K562 (cell line): Measurements from ENCODE around the gene DEFB124. TPM values are rescaled to one million over a fixed set of nuclear protein-coding genes. Genes with fewer than 3 reads are reported as not detected.

ENCODE experiments used
- ATAC-seq: fragments of 200-7000 bp; cut with Tn5 transposase; 3 replicates; pipeline ENCODE4 v1.9.1; 2020; ENCODE audit warnings: moderate library complexity
- BruUV-seq: library from RNA; stranded (reverse); fragments of 400-500 nt; replicated peaks from 2 replicates; lab custom pipeline; 2021; lab: Mats Ljungman, UMichigan
- CTCF ChIA-PET: fragments of 300-600 bp; formaldehyde crosslinking; extraction: SDS; loops from one replicate; lab custom pipeline; 2021; ENCODE audit warnings: low intra/inter-chr PET ratio; lab: Yijun Ruan, JAX
- POLR2A ChIA-PET: fragments of 300-600, 350-650 bp; sonication (Branson Sonifier 250); formaldehyde crosslinking; extraction: SDS; loops from one replicate; lab custom pipeline; 2021; ENCODE audit warnings: antibody characterized with exemption, inconsistent platforms; lab: Yijun Ruan, JAX
- DNase-seq, 4 experiments: peaks; one replicate each; pipeline versions ENCODE4 v3.0.0 to v3.0.0-alpha.2; 2011 to 2018; ENCODE audit warnings: low spot score in 3 of 4, mixed read lengths in 3 of 4; ENCODE audit errors: extremely low read depth in 1 of 4
- FAIRE-seq: peaks from 2 replicates; lab custom pipeline; 2011; peaks lifted over from hg19 to GRCh38; lab: Jason Lieb, UNC
- H2AFZ ChIP-seq: 2 replicates; pipeline ENCODE4 v1.6.0; 2011; ENCODE audit warnings: low read depth, low read length, control low read depth, inconsistent platforms
- H3K27ac ChIP-seq: fragments of 200-600 bp; 3 replicates; pipeline ENCODE4 v1.8.0; 2011; ENCODE audit warnings: low read depth, mild to moderate bottlenecking, control low read depth, inconsistent platforms, low read length, moderate library complexity, mixed read lengths; ENCODE audit errors: extremely low read depth
- H3K27me3 ChIP-seq, 2 experiments: fragments of 300-600 bp in 1 of 2; 2 replicates in 1 of 2; 3 replicates in 1 of 2; pipeline versions ENCODE4 v1.6.0 to v1.8.0; 2011; ENCODE audit warnings: inconsistent platforms in 2 of 2, low read length in 2 of 2, mild to moderate bottlenecking in 1 of 2, mixed read lengths in 1 of 2, moderate library complexity in 1 of 2; ENCODE audit not compliant: control insufficient read depth in 2 of 2, insufficient read depth in 2 of 2
- H3K36me3 ChIP-seq: fragments of 300-600 bp; 3 replicates; pipeline ENCODE4 v1.8.0; 2011; ENCODE audit warnings: mild to moderate bottlenecking, low read length, inconsistent platforms; ENCODE audit not compliant: control insufficient read depth, insufficient read depth
- H3K4me1 ChIP-seq, 2 experiments: fragments of 200-600 bp in 1 of 2; replicated peaks in 1 of 2; 2 replicates in 1 of 2; 3 replicates in 1 of 2; pipeline versions ENCODE4 v1.5.1 to v1.8.0; 2011; ENCODE audit warnings: inconsistent platforms in 2 of 2, low read length in 2 of 2, mild to moderate bottlenecking in 1 of 2, mixed read lengths in 1 of 2, moderate library complexity in 1 of 2; ENCODE audit not compliant: control insufficient read depth in 2 of 2, insufficient read depth in 2 of 2
- H3K4me2 ChIP-seq: 2 replicates; pipeline ENCODE4 v1.6.1; 2011; ENCODE audit warnings: low read length, control low read depth, inconsistent platforms, mixed read lengths; ENCODE audit not compliant: insufficient read depth
- H3K4me3 ChIP-seq: fragments of 200-600 bp; sonication (generic), shearing (Covaris generic); 2 replicates; pipeline ENCODE4 v1.5.1; 2016; ENCODE audit warnings: control low read depth, inconsistent platforms
- H3K79me2 ChIP-seq: fragments of 200-600 bp; 3 replicates; pipeline ENCODE4 v1.8.0; 2011; ENCODE audit warnings: low read length, inconsistent platforms; ENCODE audit not compliant: control insufficient read depth, insufficient read depth
- H3K9ac ChIP-seq, 2 experiments: 2 replicates each; pipeline versions ENCODE4 v1.6.0 to v1.6.1; 2011; ENCODE audit warnings: low read depth in 2 of 2, low read length in 2 of 2, control low read depth in 1 of 2, inconsistent platforms in 1 of 2, mild to moderate bottlenecking in 1 of 2, mixed read lengths in 1 of 2; ENCODE audit not compliant: insufficient read depth in 1 of 2
- H3K9me1 ChIP-seq: one replicate; pipeline ENCODE4 v1.6.0; 2011; ENCODE audit warnings: inconsistent platforms, mild to moderate bottlenecking, low read length, moderate library complexity; ENCODE audit not compliant: control insufficient read depth, insufficient read depth
- H3K9me3 ChIP-seq: replicated peaks from 2 replicates; pipeline ENCODE4 v1.5.1; 2011; ENCODE audit warnings: low read depth, low read length, inconsistent platforms; ENCODE audit not compliant: control insufficient read depth, insufficient read depth
- H4K20me1 ChIP-seq: replicated peaks from 2 replicates; pipeline ENCODE4 v1.6.1; 2011; ENCODE audit warnings: low read length, inconsistent platforms, mixed read lengths; ENCODE audit not compliant: control insufficient read depth, insufficient read depth
- CTBP1 ChIP-seq: fragments of 450-650 bp; IDR thresholded peaks from 2 replicates; pipeline ENCODE4 v1.6.1; 2016; ENCODE audit warnings: borderline replicate concordance
- EGR1 ChIP-seq: fragments of 450-650 bp; conservative IDR thresholded peaks from 2 replicates; pipeline ENCODE4 v1.6.1; 2017; ENCODE audit warnings: mild to moderate bottlenecking
- KLF6 ChIP-seq: fragments of 250-450 bp; sonication (Bioruptor Pico); IDR thresholded peaks from 2 replicates; pipeline ENCODE4 v1.4.0; 2020; ENCODE audit warnings: mild to moderate bottlenecking, moderate library complexity, borderline replicate concordance
- MCM7 ChIP-seq, 2 experiments: fragments of 450-650 bp; IDR thresholded peaks; 2 replicates each; pipeline ENCODE4 v1.6.1; 2016 to 2018
- NELFE ChIP-seq: IDR thresholded peaks from 2 replicates; pipeline ENCODE4 v1.6.1; 2011; ENCODE audit warnings: mild to moderate bottlenecking; ENCODE audit not compliant: insufficient read depth, insufficient read length
- RBBP5 ChIP-seq: fragments of 200-600 bp; sonication (generic); IDR thresholded peaks from 2 replicates; pipeline ENCODE4 v1.6.1; 2012; ENCODE audit warnings: borderline replicate concordance, mild to moderate bottlenecking, low read length, control low read depth, inconsistent platforms; ENCODE audit not compliant: insufficient read depth, poor library complexity, severe bottlenecking
- SAFB ChIP-seq: fragments of 200-400 bp; formaldehyde crosslinking; IDR thresholded peaks from 2 replicates; pipeline ENCODE4 v1.6.1; 2017; ENCODE audit warnings: low read depth, low read length, borderline replicate concordance
- ZNF133 ChIP-seq: fragments of 250-450 bp; sonication (Bioruptor Pico); IDR thresholded peaks from 2 replicates; pipeline ENCODE4 v1.4.0; 2020; ENCODE audit warnings: mild to moderate bottlenecking
- WGBS: fragments of 100-300 bp; shearing (Covaris generic); methylation state at CpG from one replicate; pipeline ENCODE4 v1.1.6; 2016; ENCODE audit warnings: low coverage, mixed read lengths; ENCODE audit not compliant: insufficient coverage; ENCODE audit errors: missing lambda C conversion rate; 5-methylcytosine and 5-hydroxymethylcytosine counted together
- in situ Hi-C: fragments of 300-500 bp; cut with MboI; formaldehyde crosslinking; loops from 4 replicates; pipeline ENCODE4 v1.15.0; 2018; ENCODE audit warnings: inconsistent platforms, mixed read lengths
- intact Hi-C: fragments of 100-400 bp; cut with micrococcal nuclease; formaldehyde crosslinking; loops from 2 replicates; pipeline ENCODE4 v1.14.2; 2022
- polyA plus RNA-seq, 8 experiments: library from polyadenylated mRNA; depleted of rRNA in 4 of 8; stranded (reverse) in 5 of 8; unstranded in 3 of 8; fragments of >200 nt; fragmentation: Nextera tagmentation in 2 of 8; fragmentation: Illumina TruSeq in 1 of 8; extraction: Ambion mirVana in 2 of 8; extraction: Trizol in 1 of 8; gene quantifications; 2 replicates each; pipeline versions ENCODE4 v1.2.1 to v1.2.3, GENCODE V29; 2011 to 2014; ENCODE audit warnings: inconsistent platforms in 1 of 8, missing spikeins in 1 of 8
- total RNA-seq, 7 experiments: library from RNA; depleted of rRNA in 6 of 7; stranded (reverse); fragments of >200 nt in 6 of 7; fragmentation: Illumina TruSeq in 2 of 7; extraction: Trizol in 2 of 7; gene quantifications; 2 replicates each; pipeline versions ENCODE4 v1.2.1 to v1.2.3, GENCODE V29; 2011 to 2021; ENCODE audit warnings: low replicate concordance in 1 of 7
- TF ChIP-seq, protein P1 (sequence below): fragments of 250-450 bp; sonication (Bioruptor Pico); IDR thresholded peaks from 2 replicates; pipeline ENCODE4 v1.5.0; 2020; ENCODE audit warnings: mild to moderate bottlenecking

Gene DEFB124
- total and polyA plus RNA-seq, 9 of the 15 experiments (the other 6 are each of a cell fraction or from before 2014, with no cell fraction given) = not detected

GRCh38 chr20:31490752-31491151 lies 15.8 kb upstream of the DEFB124 start:
- H2AFZ ChIP-seq = no peak overlapping the region
- no peak overlapping the region for H3K4me2 ChIP-seq
- CTCF ChIA-PET = no interaction called here
- peaks cover 4 to 8% of the 10 kb centered on the region in 2 experiments; a peak in 3 of 5 replicates for H3K27me3 ChIP-seq
- no peak for ATAC-seq
- in situ Hi-C loops (loop anchor here (10.0 kb wide), 1 partner anchor 176 kb away; no protein-coding TSS in a partner anchor), intact Hi-C loops (no loop called here)
- H3K9me3 ChIP-seq = no peaks in the 10 kb centered on the region
- no peaks in the 10 kb centered on the region for H4K20me1 ChIP-seq
- no peak overlapping the region for H3K27ac ChIP-seq
- no peak overlapping the region for H3K4me3 ChIP-seq
- 13% methylated on average over 3 of the region's 3 CpGs for WGBS
- no peak for TF ChIP-seq SAFB
- TF ChIP-seq CTBP1 = no peak
- no peak for TF ChIP-seq RBBP5
- TF ChIP-seq, protein P1, sequence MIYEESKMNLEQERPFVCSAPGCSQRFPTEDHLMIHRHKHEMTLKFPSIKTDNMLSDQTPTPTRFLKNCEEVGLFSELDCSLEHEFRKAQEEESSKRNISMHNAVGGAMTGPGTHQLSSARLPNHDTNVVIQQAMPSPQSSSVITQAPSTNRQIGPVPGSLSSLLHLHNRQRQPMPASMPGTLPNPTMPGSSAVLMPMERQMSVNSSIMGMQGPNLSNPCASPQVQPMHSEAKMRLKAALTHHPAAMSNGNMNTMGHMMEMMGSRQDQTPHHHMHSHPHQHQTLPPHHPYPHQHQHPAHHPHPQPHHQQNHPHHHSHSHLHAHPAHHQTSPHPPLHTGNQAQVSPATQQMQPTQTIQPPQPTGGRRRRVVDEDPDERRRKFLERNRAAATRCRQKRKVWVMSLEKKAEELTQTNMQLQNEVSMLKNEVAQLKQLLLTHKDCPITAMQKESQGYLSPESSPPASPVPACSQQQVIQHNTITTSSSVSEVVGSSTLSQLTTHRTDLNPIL (CRISPR knock-in tag) = no peak
- no peak for TF ChIP-seq MCM7 (IDR thresholded peaks at IDR 0.05)
- TF ChIP-seq ZNF133 (CRISPR knock-in tag) = no peak
- TF ChIP-seq NELFE = no peak
- TF ChIP-seq EGR1 = no peak
- no peak for TF ChIP-seq KLF6 (CRISPR knock-in tag)
- H3K9me1 ChIP-seq = no peaks in the 10 kb centered on the region
- no peak overlapping the region for H3K9ac ChIP-seq
- no peaks in the 10 kb centered on the region for H3K79me2 ChIP-seq
- FAIRE-seq = no peak
- no TSS peak for BruUV-seq
- POLR2A ChIA-PET = interaction anchor here (0.6 to 1.3 kb wide), 2 partner anchors 18 to 174 kb away, joined by 3 read pairs; no protein-coding TSS in a partner anchor
- no peak for DNase-seq
- H3K36me3 ChIP-seq = no peaks in the 10 kb centered on the region
- peaks cover 2 to 7% of the 10 kb centered on the region in 2 experiments; a peak in 3 of 5 replicates for H3K4me1 ChIP-seq
